ENCODE results near the gene KLK11. TPM values are rescaled to one million over a fixed set of nuclear protein-coding genes. Genes with fewer than 3 reads are reported as not detected.

KLK11 gene
- total RNA-seq, 1 donor from 2014 or later, result not detected

DNA sequence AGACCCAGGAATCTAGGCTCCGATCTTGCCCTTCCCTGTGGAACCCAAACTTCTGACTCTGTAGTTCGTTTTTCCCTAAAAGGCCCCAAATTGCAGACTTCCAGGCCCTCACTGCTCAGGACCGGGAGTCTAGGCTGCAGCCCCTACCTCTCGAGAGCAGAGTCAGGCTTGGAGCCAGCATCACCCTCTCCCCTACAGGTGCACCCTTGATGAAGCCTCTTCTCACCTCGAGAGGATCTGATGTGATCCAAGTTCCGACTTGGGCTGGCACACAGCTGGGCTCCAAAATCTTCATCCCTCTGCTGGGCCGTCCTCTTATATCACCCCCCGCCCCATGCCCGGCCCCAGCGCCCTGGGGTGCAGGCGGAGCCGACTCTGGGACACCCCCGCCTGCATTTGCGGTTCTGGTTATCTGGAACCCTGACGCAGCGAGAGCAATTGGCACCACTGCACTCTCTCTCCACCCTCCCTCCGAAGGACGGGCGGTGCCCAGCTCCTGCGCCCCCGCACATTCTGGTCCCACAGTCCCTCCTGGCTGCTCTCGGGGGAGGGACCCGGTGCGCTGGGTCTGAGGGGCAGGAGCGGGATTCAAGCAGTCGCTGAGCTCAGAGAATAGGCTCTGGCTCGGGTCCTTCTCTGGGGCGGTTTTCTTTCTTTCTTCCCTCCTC is 42.7 kb downstream of the KLK11 start, which contains the start of gene KLK7:
KLK7 (minus strand) TSS at position 293 of the 668 bp plus-strand sequence. CDS start 1,518 bp downstream, outside the sequence.
- TF ChIP-seq, protein P1, sequence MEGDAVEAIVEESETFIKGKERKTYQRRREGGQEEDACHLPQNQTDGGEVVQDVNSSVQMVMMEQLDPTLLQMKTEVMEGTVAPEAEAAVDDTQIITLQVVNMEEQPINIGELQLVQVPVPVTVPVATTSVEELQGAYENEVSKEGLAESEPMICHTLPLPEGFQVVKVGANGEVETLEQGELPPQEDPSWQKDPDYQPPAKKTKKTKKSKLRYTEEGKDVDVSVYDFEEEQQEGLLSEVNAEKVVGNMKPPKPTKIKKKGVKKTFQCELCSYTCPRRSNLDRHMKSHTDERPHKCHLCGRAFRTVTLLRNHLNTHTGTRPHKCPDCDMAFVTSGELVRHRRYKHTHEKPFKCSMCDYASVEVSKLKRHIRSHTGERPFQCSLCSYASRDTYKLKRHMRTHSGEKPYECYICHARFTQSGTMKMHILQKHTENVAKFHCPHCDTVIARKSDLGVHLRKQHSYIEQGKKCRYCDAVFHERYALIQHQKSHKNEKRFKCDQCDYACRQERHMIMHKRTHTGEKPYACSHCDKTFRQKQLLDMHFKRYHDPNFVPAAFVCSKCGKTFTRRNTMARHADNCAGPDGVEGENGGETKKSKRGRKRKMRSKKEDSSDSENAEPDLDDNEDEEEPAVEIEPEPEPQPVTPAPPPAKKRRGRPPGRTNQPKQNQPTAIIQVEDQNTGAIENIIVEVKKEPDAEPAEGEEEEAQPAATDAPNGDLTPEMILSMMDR (IDR thresholded peaks at IDR 0.05), result no peak
- H3K27me3 ChIP-seq, result no peaks in the 10 kb centered on the region
- DNase-seq (ENCODE audit: low spot score in 2 of 2), result no peak

DNA sequence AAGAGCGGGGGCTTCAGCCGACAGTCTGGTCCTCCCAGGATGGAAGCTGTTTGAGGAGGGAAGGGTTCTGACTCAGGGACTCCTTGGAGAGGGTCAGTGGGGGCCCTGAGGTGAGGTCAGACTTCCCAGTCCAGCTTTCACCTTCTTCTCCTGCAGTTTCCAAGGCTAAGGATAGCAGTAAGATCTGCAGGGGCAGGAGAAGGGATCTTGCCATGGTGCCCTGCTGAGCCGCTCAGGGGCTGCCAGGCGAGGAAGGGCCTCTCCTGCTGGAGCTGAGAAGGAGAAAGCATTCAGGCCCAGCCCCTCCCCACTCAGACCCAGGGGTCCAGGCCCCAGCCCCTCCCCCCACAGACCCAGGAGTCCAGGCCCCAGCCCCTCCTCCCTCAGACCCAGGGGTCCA is 44.2 kb downstream of the KLK11 start:
- DNase-seq (ENCODE audit: low spot score in 2 of 2), result no peak
- no peak overlapping the region for H3K4me3 ChIP-seq
- H3K27ac ChIP-seq, result no peak overlapping the region
- intact Hi-C loops (cut with DNase I), result no loop called here
- H3K4me1 ChIP-seq, result no peaks in the 10 kb centered on the region
- no peaks in the 10 kb centered on the region for H3K27me3 ChIP-seq
- H3K9me3 ChIP-seq, result no peaks in the 10 kb centered on the region
- no peaks in the 10 kb centered on the region for H3K36me3 ChIP-seq
- TF ChIP-seq, protein P1 (IDR thresholded peaks at IDR 0.05), result no peak

More for the DNA sequence above, 42.7 kb downstream of the KLK11 start, which contains the start of gene KLK7:
- no peak within 1 kb of the TSS for H3K27ac ChIP-seq
- intact Hi-C loops (cut with DNase I), result no loop called here
- no peaks in the 10 kb centered on the region for H3K36me3 ChIP-seq
- no peak within 1 kb of the TSS for H3K4me3 ChIP-seq
- no peaks in the 10 kb centered on the region for H3K4me1 ChIP-seq
- H3K9me3 ChIP-seq, result no peaks in the 10 kb centered on the region

GRCh38 chr19:50981587-50982146 is 44.7 kb downstream of the KLK11 start:
- TF ChIP-seq, protein P1 (IDR thresholded peaks at IDR 0.05), result no peak
- intact Hi-C loops (cut with DNase I), result no loop called here
- DNase-seq (ENCODE audit: low spot score in 2 of 2), result no peak
- no peaks in the 10 kb centered on the region for H3K9me3 ChIP-seq
- H3K27me3 ChIP-seq, result no peaks in the 10 kb centered on the region
- H3K4me1 ChIP-seq, result no peaks in the 10 kb centered on the region
- H3K4me3 ChIP-seq, result no peak overlapping the region
- no peak overlapping the region for H3K27ac ChIP-seq
- H3K36me3 ChIP-seq, result no peaks in the 10 kb centered on the region

- Histone ChIP-seq H3K36me3 (no peaks in the 10 kb centered on the region), H3K4me1 (no peaks in the 10 kb centered on the region), H3K27me3 (no peaks in the 10 kb centered on the region), H3K27ac (no peak overlapping the region), H3K4me3 (no peak overlapping the region), H3K9me3 (no peaks in the 10 kb centered on the region)
- DNase-seq (ENCODE audit: low spot score in 2 of 2), result no peak
- intact Hi-C loops (cut with DNase I), result no loop called here
- TF ChIP-seq, protein P1 (IDR thresholded peaks at IDR 0.05), result no peak
These were observed 46.2 kb downstream of the KLK11 start for GRCh38 chr19:50980208-50980607.

- no peaks in the 10 kb centered on the region for H3K36me3 ChIP-seq
- no peak for DNase-seq (ENCODE audit: low spot score in 2 of 2)
- H3K27me3 ChIP-seq, result no peaks in the 10 kb centered on the region
- H3K4me1 ChIP-seq, result no peaks in the 10 kb centered on the region
- no peaks in the 10 kb centered on the region for H3K9me3 ChIP-seq
- H3K4me3 ChIP-seq, result no peak overlapping the region
- intact Hi-C loops (cut with DNase I), result no loop called here
- H3K27ac ChIP-seq, result no peak overlapping the region
- TF ChIP-seq, protein P1 (IDR thresholded peaks at IDR 0.05), result no peak
These were observed 46.7 kb downstream of the KLK11 start for GRCh38 chr19:50979758-50980157.
